GM12878 (cell line): Measurements from ENCODE around the gene PLPP1. TPM values are rescaled to one million over a fixed set of nuclear protein-coding genes. Genes with fewer than 3 reads are reported as not detected.

Source experiments
- ATAC-seq: fragments of 200-7000 bp; cut with Tn5 transposase; 3 replicates; pipeline ENCODE4 v1.9.1; 2020; ENCODE audit warnings: mild to moderate bottlenecking, moderate library complexity
- BruUV-seq: library from RNA; stranded (reverse); fragments of 400-500 nt; replicated peaks from 2 replicates; lab custom pipeline; 2021; lab: Mats Ljungman, UMichigan
- CTCF ChIA-PET: fragments of 300-600 bp; sonication (Branson Sonifier 250); formaldehyde crosslinking; extraction: SDS; loops from one replicate; lab custom pipeline; 2021; ENCODE audit warnings: inconsistent platforms; lab: Yijun Ruan, JAX
- POLR2A ChIA-PET: fragments of 350-600 bp; formaldehyde crosslinking; extraction: SDS; loops from one replicate; lab custom pipeline; 2021; ENCODE audit warnings: inconsistent platforms; lab: Charles Lee
- RAD21 ChIA-PET: fragments of 300-600 bp; sonication (Branson Sonifier 250); formaldehyde crosslinking; loops from one replicate; lab custom pipeline; 2023; ENCODE audit warnings: antibody characterized with exemption; ENCODE audit not compliant: unreplicated experiment; lab: Charles Lee
- SMC1A ChIA-PET: fragments of 300-600 bp; sonication (Branson Sonifier 250); formaldehyde crosslinking; loops from one replicate; lab custom pipeline; 2023; ENCODE audit not compliant: unreplicated experiment, uncharacterized antibody; lab: Charles Lee
- DNase-seq: peaks from one replicate; pipeline ENCODE4 v3.0.0-alpha.2; 2011; ENCODE audit warnings: low read depth, low spot score
- FAIRE-seq: peaks from 3 replicates; lab custom pipeline; 2011; peaks lifted over from hg19 to GRCh38; lab: Jason Lieb, UNC
- H2AFZ ChIP-seq: 2 replicates; pipeline ENCODE4 v1.6.0; 2011; ENCODE audit warnings: low read depth, low read length, control low read depth; ENCODE audit not compliant: control insufficient read depth
- H3K27ac ChIP-seq: 2 replicates; pipeline ENCODE4 v1.5.1; 2011; ENCODE audit warnings: control low read depth; ENCODE audit not compliant: control insufficient read depth, insufficient read depth
- H3K27me3 ChIP-seq, 2 experiments: replicated peaks in 1 of 2; 2 replicates each; pipeline versions ENCODE4 v1.6.0 to v1.6.1; 2011; ENCODE audit warnings: low read length in 1 of 2; ENCODE audit not compliant: control insufficient read depth in 2 of 2, insufficient read depth in 2 of 2
- H3K36me3 ChIP-seq, 2 experiments: 2 replicates each; pipeline ENCODE4 v1.5.1; 2011; ENCODE audit warnings: low read length in 1 of 2; ENCODE audit not compliant: control insufficient read depth in 2 of 2, insufficient read depth in 2 of 2
- H3K4me1 ChIP-seq: 2 replicates; pipeline ENCODE4 v1.6.1; 2011; ENCODE audit warnings: mild to moderate bottlenecking, low read length, moderate library complexity, mixed read lengths; ENCODE audit not compliant: control insufficient read depth, insufficient read depth
- H3K4me2 ChIP-seq: 2 replicates; pipeline ENCODE4 v1.6.0; 2011; ENCODE audit warnings: control low read depth; ENCODE audit not compliant: control insufficient read depth, insufficient read depth
- H3K4me3 ChIP-seq: fragments of 200-600 bp; sonication (generic); 2 replicates; pipeline ENCODE4 v1.5.1; 2016
- H3K79me2 ChIP-seq: 2 replicates; pipeline ENCODE4 v1.6.0; 2011; ENCODE audit warnings: low read length; ENCODE audit not compliant: control insufficient read depth, insufficient read depth
- H3K9ac ChIP-seq: 2 replicates; pipeline ENCODE4 v1.8.0; 2011; ENCODE audit warnings: low read length, control low read depth, mixed read lengths; ENCODE audit not compliant: control insufficient read depth, insufficient read depth
- H3K9me3 ChIP-seq: replicated peaks from 3 replicates; pipeline ENCODE4 v1.5.1; 2011; ENCODE audit warnings: mild to moderate bottlenecking, low read length; ENCODE audit not compliant: control insufficient read depth, insufficient read depth
- H4K20me1 ChIP-seq: 2 replicates; pipeline ENCODE4 v1.6.0; 2011; ENCODE audit not compliant: control insufficient read depth, insufficient read depth
- BCL3 ChIP-seq: IDR thresholded peaks from 2 replicates; pipeline ENCODE4 v1.6.1; 2011; ENCODE audit warnings: borderline replicate concordance, low read depth, mild to moderate bottlenecking, moderate library complexity, low read length; ENCODE audit not compliant: insufficient read depth, poor library complexity, severe bottlenecking
- CBFB ChIP-seq: IDR thresholded peaks from 2 replicates; pipeline ENCODE4 v1.6.1; 2016; ENCODE audit warnings: antibody characterized with exemption, low read depth
- DPF2 ChIP-seq: fragments of 450-650 bp; IDR thresholded peaks from 2 replicates; pipeline ENCODE4 v1.6.1; 2017; ENCODE audit warnings: mild to moderate bottlenecking
- FOS ChIP-seq: IDR thresholded peaks from 3 replicates; pipeline ENCODE4 v1.6.1; 2011; ENCODE audit warnings: borderline replicate concordance; ENCODE audit not compliant: insufficient read length; ENCODE audit errors: extremely low read depth
- IRF3 ChIP-seq: fragments of 450-650 bp; IDR thresholded peaks from 2 replicates; pipeline ENCODE4 v1.6.1; 2014; ENCODE audit warnings: mild to moderate bottlenecking
- MTA3 ChIP-seq: IDR thresholded peaks from 2 replicates; pipeline ENCODE4 v1.6.1; 2012; ENCODE audit warnings: low read length, inconsistent platforms, borderline replicate concordance
- NBN ChIP-seq: fragments of 450-650 bp; IDR thresholded peaks from 2 replicates; pipeline ENCODE4 v1.6.1; 2016
- NR2C1 ChIP-seq: fragments of 450-650 bp; IDR thresholded peaks from 2 replicates; pipeline ENCODE4 v1.6.1; 2017; ENCODE audit warnings: antibody characterized with exemption, mild to moderate bottlenecking, moderate library complexity
- TCF7 ChIP-seq: IDR thresholded peaks from 2 replicates; pipeline ENCODE4 v1.6.1; 2014; ENCODE audit warnings: antibody characterized with exemption, borderline replicate concordance
- YBX1 ChIP-seq: fragments of 450-650 bp; IDR thresholded peaks from 2 replicates; pipeline ENCODE4 v1.6.1; 2016; ENCODE audit warnings: antibody characterized with exemption
- ZBTB11 ChIP-seq: fragments of 450-650 bp; formaldehyde crosslinking; IDR thresholded peaks from 2 replicates; pipeline ENCODE4 v1.5.0; 2022; ENCODE audit warnings: mild to moderate bottlenecking, missing genetic modification characterization
- ZNF274 ChIP-seq: IDR thresholded peaks from one replicate; pipeline ENCODE4 v1.8.0; 2011; ENCODE audit not compliant: insufficient read length, insufficient read depth
- WGBS: methylation state at CpG from one replicate; pipeline ENCODE4 v1.1.6; 2016; ENCODE audit warnings: low lambda C conversion rate; ENCODE audit not compliant: insufficient replicate concordance, insufficient coverage; ENCODE audit errors: missing lambda C conversion rate; 5-methylcytosine and 5-hydroxymethylcytosine counted together
- in situ Hi-C: fragments of 300-500 bp; cut with MboI; formaldehyde crosslinking; loops from 9 replicates; pipeline ENCODE4 v1.14.3; 2018; ENCODE audit warnings: mixed read lengths
- intact Hi-C: fragments of 100-400 bp; cut with micrococcal nuclease; formaldehyde crosslinking; loops from one replicate; pipeline ENCODE4 v1.14.2; 2022; ENCODE audit not compliant: unreplicated experiment
- polyA plus RNA-seq, 11 experiments: library from polyadenylated mRNA; depleted of rRNA in 4 of 11; unstranded in 6 of 11; stranded (reverse) in 5 of 11; fragments of >200 nt; fragmentation: Nextera tagmentation in 4 of 11; fragmentation: Illumina TruSeq in 1 of 11; extraction: Ambion mirVana in 4 of 11; extraction: Trizol in 1 of 11; gene quantifications; 1 replicate in 1 of 11; 2 replicates in 10 of 11; pipeline versions ENCODE4 v1.2.1 to v1.2.3, GENCODE V29; 2011 to 2016; ENCODE audit warnings: inconsistent platforms in 2 of 11, missing spikeins in 2 of 11, low read depth in 1 of 11
- total RNA-seq, 4 experiments: library from RNA; depleted of rRNA in 3 of 4; stranded (reverse); fragments of >200 nt in 3 of 4; fragmentation: Illumina TruSeq in 1 of 4; extraction: Trizol in 1 of 4; gene quantifications; 2 replicates each; pipeline versions ENCODE4 v1.2.1 to v1.2.3, GENCODE V29; 2013 to 2021

Gene PLPP1
- total and polyA plus RNA-seq, 10 of the 15 experiments (the other 5 are each of a cell fraction or from before 2014, with no cell fraction given): 3.0 to 11.3 (median 8.1) TPM

GRCh38 chr5:55484531-55484930 is 50.2 kb downstream of the PLPP1 start (continued):
- no peak for TF ChIP-seq ZBTB11
- no peak for TF ChIP-seq MTA3
- TF ChIP-seq FOS: no peak
- TF ChIP-seq NR2C1: no peak
- no peak for TF ChIP-seq YBX1
- TF ChIP-seq, all 136 proteins: peak for 0

GRCh38 chr5:55483885-55484284 is 50.9 kb downstream of the PLPP1 start:
- no peak overlapping the region for H3K9ac ChIP-seq
- no peak overlapping the region for H3K27ac ChIP-seq
- H3K36me3 ChIP-seq: no peaks in the 10 kb centered on the region
- no peaks in the 10 kb centered on the region for H3K27me3 ChIP-seq
- in situ Hi-C loops: no loop called here
- no peak overlapping the region for H2AFZ ChIP-seq
- ATAC-seq (no peak), DNase-seq (no peak)
- H3K9me3 ChIP-seq: no peaks in the 10 kb centered on the region
- H4K20me1 ChIP-seq: peaks cover 2% of the 10 kb centered on the region; the same call in 1 of the 2 replicates
- no TSS peak for BruUV-seq
- POLR2A ChIA-PET: interaction anchor here (1.0 kb wide), 1 partner anchor 10 kb away, joined by 4 read pairs; no protein-coding TSS in a partner anchor
- no peaks in the 10 kb centered on the region for H3K4me1 ChIP-seq
- TF ChIP-seq NBN (no peak), CBFB (no peak), YBX1 (no peak), BCL3 (no peak), DPF2 (no peak), IRF3 (no peak), TCF7 (no peak), ZNF274 (no peak)
- TF ChIP-seq, all 136 proteins: peak for 0
- CTCF ChIA-PET: interaction anchor here (0.8 kb wide), 1 partner anchor 40 kb away, joined by 3 read pairs; no protein-coding TSS in a partner anchor
- intact Hi-C loops: no loop called here
- RAD21 ChIA-PET: no interaction called here
- SMC1A ChIA-PET: interaction anchor here (1.5 kb wide), 1 partner anchor 11 kb away, joined by 3 read pairs; no protein-coding TSS in a partner anchor
- H3K4me3 ChIP-seq: no peak overlapping the region
- H3K4me2 ChIP-seq: no peak overlapping the region
- 75% methylated on average over 3 of the region's 3 CpGs for WGBS
- FAIRE-seq: no peak
- H3K79me2 ChIP-seq: no peaks in the 10 kb centered on the region
